ENCODE results near the gene COPS4. TPM values are rescaled to one million over a fixed set of nuclear protein-coding genes. Genes with fewer than 3 reads are reported as not detected.

COPS4 gene
- total RNA-seq, result 75.9 and 95.3 TPM in 2 replicates

DNA sequence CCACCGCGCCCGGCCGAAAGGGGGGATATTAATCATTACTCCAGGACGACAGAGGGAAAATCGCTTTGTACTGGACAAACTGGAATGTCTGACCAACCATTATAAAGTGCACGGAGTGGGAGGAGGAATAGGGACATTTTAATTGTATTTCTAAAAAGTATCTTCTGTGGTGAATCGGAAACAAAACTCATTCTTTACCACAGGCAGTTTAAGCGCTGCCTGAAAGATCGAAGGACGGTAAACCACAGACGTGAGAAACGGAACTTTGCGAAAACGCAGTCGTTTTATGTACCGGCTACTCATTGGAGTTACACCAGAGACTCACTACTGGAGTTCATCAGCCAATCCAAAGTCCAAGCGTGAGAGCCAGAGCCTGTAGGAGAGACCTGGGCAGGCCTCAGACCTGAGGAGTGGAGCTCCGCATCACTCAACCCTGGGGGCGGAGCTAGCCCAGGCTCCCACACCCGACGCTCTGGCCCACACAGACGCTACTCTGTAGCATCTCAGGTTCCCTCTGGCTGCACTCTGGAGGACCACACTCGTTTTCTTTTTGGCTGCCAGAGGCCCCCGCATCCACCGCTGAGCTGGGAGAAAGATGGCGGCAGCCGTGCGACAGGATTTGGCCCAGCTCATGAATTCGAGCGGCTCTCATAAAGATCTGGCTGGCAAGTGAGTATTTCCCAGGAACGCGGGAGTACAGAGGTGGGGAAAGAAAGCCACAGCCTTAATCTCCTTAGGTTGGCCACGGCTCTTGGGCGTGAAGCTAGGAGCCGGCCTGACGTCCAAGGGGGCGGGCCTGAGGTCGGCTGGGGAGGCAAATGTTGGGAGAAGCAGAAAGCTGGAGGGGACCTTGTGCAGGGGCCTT is at the start of gene COPS4:
COPS4 (plus strand) TSS at position 554 of the 865 bp plus-strand sequence; CDS start at position 596, 42 bp downstream.

DNA sequence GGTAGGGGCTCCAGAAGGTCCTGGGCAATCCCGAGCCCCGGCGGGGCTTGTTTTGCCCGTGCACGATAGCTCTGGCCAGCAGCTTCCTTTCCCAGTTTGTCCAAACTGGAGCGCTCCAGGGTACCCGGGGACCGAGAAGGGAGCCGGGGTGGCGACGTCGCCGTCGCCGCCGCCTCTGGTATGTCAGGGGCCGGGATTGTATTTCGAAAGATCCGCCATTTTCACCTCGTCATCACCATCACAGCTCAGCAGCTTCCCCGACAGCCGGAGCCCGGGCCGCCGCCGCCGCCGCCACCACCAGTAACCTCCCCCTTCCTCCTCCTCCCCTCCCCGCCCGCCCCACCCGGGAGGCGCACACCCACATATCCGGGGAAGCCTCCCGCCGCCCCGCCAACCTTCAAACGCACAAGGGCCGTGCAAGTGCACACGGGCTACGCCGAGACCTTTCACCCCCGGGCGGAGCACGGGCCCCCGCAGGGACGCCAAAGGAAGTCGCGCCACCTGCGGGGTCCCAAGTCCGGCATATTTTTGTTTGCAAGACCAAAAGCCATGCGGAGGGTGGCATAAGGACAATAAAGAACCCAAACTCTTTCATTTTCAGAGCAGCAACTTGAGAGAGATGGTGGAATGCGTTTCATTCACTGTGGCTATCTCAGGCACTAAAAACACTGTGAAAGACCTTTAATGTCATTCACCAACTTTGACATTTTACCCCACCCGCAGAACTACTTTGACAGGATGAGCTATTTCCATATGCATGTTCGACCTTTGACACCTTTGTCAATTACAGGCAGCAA is 24.3 kb upstream of the COPS4 start, which contains the start of gene LIN54:
LIN54 (minus strand) TSS at position 302 of the 797 bp plus-strand sequence. CDS start 25,979 bp downstream, outside the sequence.

DNA sequence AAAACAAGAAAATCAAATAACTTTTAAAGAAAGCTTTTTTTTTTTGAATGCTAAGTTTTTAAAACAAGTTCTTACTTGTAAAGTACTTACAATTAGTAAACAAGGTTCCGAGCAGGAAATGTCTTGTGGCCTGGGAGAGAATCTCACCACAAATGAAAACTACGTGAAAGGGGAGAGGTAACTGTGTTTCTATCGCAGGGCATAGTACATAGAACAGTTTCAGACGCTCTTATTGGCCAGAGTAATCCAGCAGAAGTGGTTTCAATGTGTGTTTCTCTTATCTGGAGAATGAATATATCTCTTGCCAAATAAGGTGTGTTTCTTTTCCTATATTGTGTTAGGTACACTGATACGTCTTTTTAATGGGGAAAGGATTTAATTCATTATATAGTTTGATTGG is 79.6 kb downstream of the COPS4 start, which contains the start of gene PLAC8:
PLAC8 (minus strand) TSS at position 154 of the 400 bp plus-strand sequence. CDS start 6,808 bp downstream, outside the sequence.

Other genes with a start within 250 kb of the COPS4 start
- 3.8 and 64.8 TPM in 2 replicates for gene SCD5, start 236.4 kb upstream of the COPS4 start, total RNA-seq
- 113 and 144 TPM in 2 replicates for gene SEC31A, start 144.0 kb upstream of the COPS4 start, total RNA-seq
- gene THAP9, start 134.4 kb upstream of the COPS4 start, total RNA-seq, result 1.9 and 2.4 TPM in 2 replicates
- gene LIN54, start 24.4 kb upstream of the COPS4 start, total RNA-seq, result 5.3 and 6.0 TPM in 2 replicates
- 0.48 and 2.3 TPM in 2 replicates for gene PLAC8, start 79.5 kb downstream of the COPS4 start, total RNA-seq
- gene COQ2, start 249.6 kb downstream of the COPS4 start, total RNA-seq, result 6.8 and 9.6 TPM in 2 replicates

All from tracheal epithelial cell (primary cell).